ENCODE measurements around the gene JMJD8. TPM values are rescaled to one million over a fixed set of nuclear protein-coding genes. Genes with fewer than 3 reads are reported as not detected.

The JMJD8 gene
- total RNA-seq, 1 donor from 2014 or later: 47.0 TPM

DNA sequence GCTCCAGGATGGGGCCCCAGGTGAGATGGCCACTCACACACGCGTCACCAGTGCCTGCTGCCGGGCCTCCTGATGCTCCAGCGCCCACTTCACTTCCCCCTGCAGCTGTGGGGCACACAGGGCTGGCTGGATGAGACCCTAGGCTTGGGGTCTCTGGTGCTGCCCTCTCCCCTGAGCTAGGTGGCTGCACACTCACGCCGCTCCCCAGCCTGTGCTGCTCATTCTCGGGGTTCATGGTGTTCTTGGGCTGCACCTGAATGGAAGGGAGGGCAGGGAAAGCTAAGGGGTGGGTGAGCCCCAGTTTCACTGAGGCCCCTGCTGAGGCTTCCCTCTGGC, 40.9 kb upstream of the JMJD8 start:
- ChIA-PET CTCF (no interaction called here), POLR2A (interaction anchor here (0.6 to 1.6 kb wide), 5 partner anchors 10 to 49 kb away, joined by 3 to 7 read pairs (median 4); partner anchors contain the start of genes CIAO3 and METRN)
- Mint-ChIP-seq H3K36me3 (ENCODE audit: low read depth) (peaks cover 3% of the 10 kb centered on the region), H3K9me3 (no peaks in the 10 kb centered on the region), H3K4me3 (no peak overlapping the region), H3K27ac (no peak overlapping the region), H3K27me3 (no peaks in the 10 kb centered on the region), H3K4me1 (peaks cover 9% of the 10 kb centered on the region)
- TF ChIP-seq, protein P1, sequence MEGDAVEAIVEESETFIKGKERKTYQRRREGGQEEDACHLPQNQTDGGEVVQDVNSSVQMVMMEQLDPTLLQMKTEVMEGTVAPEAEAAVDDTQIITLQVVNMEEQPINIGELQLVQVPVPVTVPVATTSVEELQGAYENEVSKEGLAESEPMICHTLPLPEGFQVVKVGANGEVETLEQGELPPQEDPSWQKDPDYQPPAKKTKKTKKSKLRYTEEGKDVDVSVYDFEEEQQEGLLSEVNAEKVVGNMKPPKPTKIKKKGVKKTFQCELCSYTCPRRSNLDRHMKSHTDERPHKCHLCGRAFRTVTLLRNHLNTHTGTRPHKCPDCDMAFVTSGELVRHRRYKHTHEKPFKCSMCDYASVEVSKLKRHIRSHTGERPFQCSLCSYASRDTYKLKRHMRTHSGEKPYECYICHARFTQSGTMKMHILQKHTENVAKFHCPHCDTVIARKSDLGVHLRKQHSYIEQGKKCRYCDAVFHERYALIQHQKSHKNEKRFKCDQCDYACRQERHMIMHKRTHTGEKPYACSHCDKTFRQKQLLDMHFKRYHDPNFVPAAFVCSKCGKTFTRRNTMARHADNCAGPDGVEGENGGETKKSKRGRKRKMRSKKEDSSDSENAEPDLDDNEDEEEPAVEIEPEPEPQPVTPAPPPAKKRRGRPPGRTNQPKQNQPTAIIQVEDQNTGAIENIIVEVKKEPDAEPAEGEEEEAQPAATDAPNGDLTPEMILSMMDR (IDR thresholded peaks at IDR 0.05): no peak
- intact Hi-C loops (cut with micrococcal nuclease): no loop called here
- DNase-seq: no peak
- ATAC-seq (ENCODE audit: low read depth): no peak

DNA sequence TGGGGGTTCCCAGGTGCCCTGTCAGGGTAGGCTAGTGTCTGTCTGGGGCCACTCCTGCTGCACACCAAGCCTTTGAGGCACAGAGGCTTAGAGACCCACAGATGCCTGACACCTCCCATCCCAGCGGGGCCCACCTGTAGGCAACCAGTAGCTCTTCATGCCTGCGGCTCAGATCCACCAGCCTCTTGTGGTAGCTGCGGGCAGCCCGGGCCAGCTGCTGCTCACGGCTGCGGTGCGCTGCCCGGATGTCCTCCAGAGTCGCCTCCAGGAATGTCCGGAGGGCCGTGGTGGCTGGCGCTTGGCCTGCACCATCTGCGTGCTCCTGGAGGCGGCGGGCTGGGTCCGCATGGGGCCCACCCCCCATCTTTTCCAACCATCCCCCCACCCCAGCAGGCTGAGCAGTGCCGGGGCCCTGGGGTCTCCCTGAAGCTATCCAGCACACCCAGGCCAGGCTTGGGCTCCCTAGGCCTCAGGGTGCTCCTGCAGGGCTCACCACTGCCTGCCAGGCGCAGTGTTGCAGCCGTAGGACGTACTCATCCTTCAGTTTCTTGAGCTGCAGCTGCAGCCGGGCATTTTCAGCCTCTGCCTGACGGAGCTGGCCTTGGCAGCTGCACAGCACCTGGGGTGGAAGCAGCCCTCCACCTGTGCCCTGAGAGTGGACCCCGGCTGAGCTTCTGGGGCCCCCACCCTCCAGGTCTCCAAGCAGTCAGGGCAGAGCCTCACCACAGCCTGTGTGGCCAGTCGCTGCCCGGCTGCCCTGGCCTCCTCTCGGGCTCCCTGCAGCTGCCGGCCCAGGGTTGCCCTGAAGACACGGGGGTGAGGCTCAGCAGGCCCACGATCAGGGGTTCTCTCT, 40.3 kb upstream of the JMJD8 start:
- intact Hi-C loops (cut with micrococcal nuclease): loop anchor here (5.0 kb wide), 2 partner anchors 83 to 248 kb away; partner anchors contain the start of gene LMF1
- ATAC-seq (ENCODE audit: low read depth) (no peak), DNase-seq (no peak)
- ChIA-PET POLR2A (interaction anchor here (0.6 to 1.3 kb wide), 4 partner anchors 10 to 48 kb away, joined by 3 to 4 read pairs (median 3); partner anchors contain the start of gene METRN), CTCF (no interaction called here)
- H3K36me3 Mint-ChIP-seq (ENCODE audit: low read depth): peaks cover 3% of the 10 kb centered on the region
- H3K4me3 Mint-ChIP-seq: no peak overlapping the region
- peaks cover 12% of the 10 kb centered on the region for H3K4me1 Mint-ChIP-seq
- no peak overlapping the region for H3K27ac Mint-ChIP-seq
- TF ChIP-seq, protein P1 (IDR thresholded peaks at IDR 0.05): no peak
- no peaks in the 10 kb centered on the region for H3K9me3 Mint-ChIP-seq
- no peaks in the 10 kb centered on the region for H3K27me3 Mint-ChIP-seq

DNA sequence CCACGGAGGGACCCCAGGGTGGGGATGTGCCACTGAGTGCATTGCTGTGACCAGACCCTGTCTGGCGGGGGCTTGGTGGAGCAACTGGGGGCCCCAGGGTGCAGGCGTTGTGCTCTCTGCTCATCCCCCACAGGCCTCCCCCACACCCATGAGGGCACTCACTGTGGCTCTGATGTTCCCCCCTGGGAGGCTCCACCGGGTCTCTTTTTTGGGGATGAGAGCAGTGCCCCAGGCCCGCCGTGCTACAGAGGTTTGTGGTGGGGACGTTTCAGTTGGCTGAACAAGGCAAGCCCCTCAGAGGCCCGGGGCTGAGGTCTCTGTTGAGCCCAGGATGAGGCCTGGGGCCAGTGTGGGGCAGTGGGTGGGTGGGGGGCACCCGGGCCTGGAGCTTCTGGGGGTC, 39.6 kb upstream of the JMJD8 start:
- intact Hi-C loops (cut with micrococcal nuclease): loop anchor here (5.0 kb wide), 2 partner anchors 84 to 249 kb away; partner anchors contain the start of gene LMF1
- TF ChIP-seq, protein P1 (IDR thresholded peaks at IDR 0.05): no peak
- no peak overlapping the region for H3K4me3 Mint-ChIP-seq
- no peaks in the 10 kb centered on the region for H3K27me3 Mint-ChIP-seq
- H3K36me3 Mint-ChIP-seq (ENCODE audit: low read depth): peaks cover 3% of the 10 kb centered on the region
- no peak for DNase-seq
- no peaks in the 10 kb centered on the region for H3K9me3 Mint-ChIP-seq
- no peak for ATAC-seq (ENCODE audit: low read depth)
- H3K4me1 Mint-ChIP-seq: peaks cover 16% of the 10 kb centered on the region
- no peak overlapping the region for H3K27ac Mint-ChIP-seq
- CTCF ChIA-PET: no interaction called here
- POLR2A ChIA-PET: interaction anchor here (1.3 to 4.4 kb wide), 2 partner anchors 13 to 16 kb away, joined by 3 to 31 read pairs; no protein-coding TSS in a partner anchor

- ChIA-PET CTCF (interaction anchor here (0.9 to 2.3 kb wide), 2 partner anchors 11 to 18 kb away, joined by 3 to 12 read pairs; partner anchors contain the start of gene CIAO3), POLR2A (interaction anchor here (1.3 to 4.4 kb wide), 4 partner anchors 14 to 39 kb away, joined by 3 to 34 read pairs (median 18); partner anchors contain the start of genes JMJD8 and WDR24)
- no peak for ATAC-seq (ENCODE audit: low read depth)
Measured at GRCh38 chr16:722835-723633, 38.9 kb upstream of the JMJD8 start.

More at GRCh38 chr16:722835-723633, 38.9 kb upstream of the JMJD8 start:
- DNase-seq: no peak
- Mint-ChIP-seq H3K36me3 (ENCODE audit: low read depth) (peaks cover 3% of the 10 kb centered on the region), H3K9me3 (no peaks in the 10 kb centered on the region), H3K27ac (no peak overlapping the region), H3K27me3 (no peaks in the 10 kb centered on the region), H3K4me1 (peaks cover 16% of the 10 kb centered on the region), H3K4me3 (no peak overlapping the region)
- intact Hi-C loops (cut with micrococcal nuclease): loop anchor here (5.0 kb wide), 2 partner anchors 84 to 249 kb away; partner anchors contain the start of gene LMF1
- TF ChIP-seq, protein P1 (IDR thresholded peaks at IDR 0.05): no peak

All from activated B cell treated with CpG ODN at 0.5 μM for 24 hours (primary cell).